Measurements from ENCODE around the gene ZNF678. TPM values are rescaled to one million over a fixed set of nuclear protein-coding genes. Genes with fewer than 3 reads are reported as not detected.

ZNF678 gene
- total and polyA plus RNA-seq, 7 experiments from 2014 or later = 3.2 to 8.3 (median 7.1) TPM

DNA sequence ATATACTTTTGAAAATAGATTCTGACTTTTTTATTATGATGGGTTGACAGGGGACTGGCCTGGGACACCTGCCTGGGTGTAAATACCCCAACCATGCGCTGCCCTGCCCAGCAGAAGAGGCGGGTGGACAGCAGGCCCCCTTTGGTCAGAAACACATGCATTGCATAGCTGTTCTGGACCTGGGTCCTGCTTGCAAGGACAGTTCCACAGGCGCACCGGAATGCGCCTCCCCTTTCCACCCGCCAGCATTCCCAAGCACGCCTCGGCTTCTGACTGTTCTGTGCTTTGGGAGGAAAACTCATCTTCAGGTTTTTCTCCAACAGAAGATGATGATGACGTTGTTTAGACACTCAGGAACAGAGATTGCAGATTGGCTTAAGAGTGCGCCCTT, 428 bp upstream of the ZNF678 start:
- Histone ChIP-seq H3K36me3 (ENCODE audit: control insufficient read depth in 2 of 3, insufficient read depth in 3 of 3, low read length in 3 of 3) (peaks cover 0 to 4% (median 0%) of the 10 kb centered on the region in 3 experiments), H3K27ac (ENCODE audit: low read depth, low read length) (peak overlapping the region; percentile 82), H3K9me3 (ENCODE audit: control insufficient read depth in 2 of 3, low read length in 3 of 3) (no peaks in the 10 kb centered on the region), H3K4me3 (ENCODE audit: low read length) (peak overlapping the region; percentile 88), H3K4me1 (ENCODE audit: control insufficient read depth in 2 of 2, insufficient read depth in 2 of 2, low read length in 2 of 2) (peaks cover 4 to 5% of the 10 kb centered on the region in 2 donors), H3K27me3 (ENCODE audit: control insufficient read depth in 2 of 2, insufficient read depth in 2 of 2, low read length in 2 of 2) (no peaks in the 10 kb centered on the region)
- Mint-ChIP-seq H3K27me3 (peaks cover 27 to 33% (median 31%) of the 10 kb centered on the region in 5 donors), H3K27ac (peak overlapping the region; percentile 71 to 95 (median 91)), H3K4me1 (peaks cover 11 to 51% (median 34%) of the 10 kb centered on the region in 7 donors), H3K9me3 (peaks cover 0 to 19% (median 4%) of the 10 kb centered on the region in 11 donors), H3K4me3 (peak overlapping the region; percentile 87 to 97 (median 94)), H3K36me3 (peaks cover 0 to 22% (median 4%) of the 10 kb centered on the region in 5 donors)
- POLR2A ChIA-PET = interaction anchor here (0.9 to 2.4 kb wide), 2 partner anchors 17 to 20 kb away, joined by 3 to 10 read pairs; no protein-coding TSS in a partner anchor
- no peak for ATAC-seq
- intact Hi-C loops (cut with micrococcal nuclease) = loop anchor here (1.0 to 10.0 kb wide), 6 partner anchors 21 to 623 kb away; partner anchors contain the start of genes COQ8A (in 1 of the 2), JMJD4 (in 1 of the 2) and SNAP47 (in 1 of the 2)
- CTCF ChIA-PET = interaction anchor here (0.7 to 1.1 kb wide), 3 partner anchors 20 to 1229 kb away, joined by 3 to 5 read pairs (median 3); no protein-coding TSS in a partner anchor
- DNase-seq = no peak

DNA sequence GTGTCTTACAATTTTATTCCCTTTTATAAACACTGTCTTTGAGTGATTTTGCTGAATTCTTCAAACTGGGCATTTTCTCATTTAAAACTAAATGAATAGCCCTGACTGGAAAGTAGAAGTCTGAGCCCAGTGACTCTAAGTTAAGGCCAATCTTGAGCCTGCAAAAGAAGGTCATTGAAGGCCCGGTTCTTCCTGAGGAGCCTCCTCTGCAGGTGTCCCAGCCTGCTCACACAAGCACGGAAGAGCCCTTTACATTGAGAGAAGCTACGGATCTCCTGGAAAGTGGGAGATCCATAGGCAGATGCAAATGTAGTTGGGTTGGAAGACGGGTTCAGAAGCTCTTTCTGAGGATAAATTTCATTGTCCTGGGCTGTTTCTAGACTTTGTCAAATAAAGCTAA, 3.9 kb downstream of the ZNF678 start:
- DNase-seq = no peak
- no peak overlapping the region for H3K27ac ChIP-seq (ENCODE audit: low read depth, low read length)
- Mint-ChIP-seq H3K27ac (no peak overlapping the region), H3K9me3 (peaks cover 0 to 10% (median 0%) of the 10 kb centered on the region in 11 donors), H3K27me3 (peaks cover under 1 to 4% (median 2%) of the 10 kb centered on the region in 5 donors), H3K4me3 (no peak overlapping the region), H3K4me1 (peaks cover 12 to 57% (median 44%) of the 10 kb centered on the region in 7 donors), H3K36me3 (peaks cover 4 to 28% (median 13%) of the 10 kb centered on the region in 5 donors)
- POLR2A ChIA-PET = no interaction called here
- CTCF ChIA-PET = no interaction called here
- no peak overlapping the region for H3K4me3 ChIP-seq (ENCODE audit: low read length)
- H3K36me3 ChIP-seq (ENCODE audit: control insufficient read depth in 2 of 3, insufficient read depth in 3 of 3, low read length in 3 of 3) = peaks cover 0 to 4% (median 0%) of the 10 kb centered on the region in 3 experiments
- no peaks in the 10 kb centered on the region for H3K9me3 ChIP-seq (ENCODE audit: control insufficient read depth in 2 of 3, low read length in 3 of 3)
- peaks cover 4 to 5% of the 10 kb centered on the region in 2 donors for H3K4me1 ChIP-seq (ENCODE audit: control insufficient read depth in 2 of 2, insufficient read depth in 2 of 2, low read length in 2 of 2)
- no peaks in the 10 kb centered on the region for H3K27me3 ChIP-seq (ENCODE audit: control insufficient read depth in 2 of 2, insufficient read depth in 2 of 2, low read length in 2 of 2)
- intact Hi-C loops (cut with micrococcal nuclease) = loop anchor here in 1 of 2 donors (10.0 kb wide), 1 partner anchor 198 kb away; no protein-coding TSS in a partner anchor
- no peak for ATAC-seq

DNA sequence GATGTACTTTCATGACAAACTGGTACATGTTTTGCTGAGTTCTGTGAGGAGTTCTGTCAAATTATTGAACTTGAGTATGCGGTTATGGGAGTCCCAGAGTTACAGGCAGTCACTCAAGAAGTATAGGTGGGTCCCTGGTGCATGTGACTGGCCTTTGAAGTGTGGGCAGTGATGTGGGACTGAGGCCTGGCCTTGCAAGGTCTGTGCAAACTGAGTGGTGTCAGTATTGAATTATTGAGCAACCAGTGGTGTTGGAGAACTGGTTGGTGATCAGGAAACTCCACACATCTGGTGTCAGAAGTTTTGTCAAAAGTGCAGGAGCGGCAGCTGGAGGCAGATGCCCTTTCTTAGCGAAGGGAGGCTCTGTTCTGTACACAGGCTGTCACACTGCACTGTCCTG, 5.2 kb downstream of the ZNF678 start:
- Mint-ChIP-seq H3K4me1 (peaks cover 9 to 59% (median 39%) of the 10 kb centered on the region in 7 donors), H3K27ac (no peak overlapping the region), H3K36me3 (peaks cover 8 to 37% (median 10%) of the 10 kb centered on the region in 5 donors), H3K4me3 (peak overlapping the region in 3 of 10 donors; percentile 16 to 51 (median 27)), H3K9me3 (peaks cover 0 to 9% (median 0%) of the 10 kb centered on the region in 11 donors), H3K27me3 (no peaks in the 10 kb centered on the region)
- Histone ChIP-seq H3K27ac (ENCODE audit: low read depth, low read length) (no peak overlapping the region), H3K4me3 (ENCODE audit: low read length) (no peak overlapping the region), H3K4me1 (ENCODE audit: control insufficient read depth in 2 of 2, insufficient read depth in 2 of 2, low read length in 2 of 2) (peaks cover 4 to 5% of the 10 kb centered on the region in 2 donors), H3K36me3 (ENCODE audit: control insufficient read depth in 2 of 3, insufficient read depth in 3 of 3, low read length in 3 of 3) (peaks cover 0 to 2% (median 0%) of the 10 kb centered on the region in 3 experiments), H3K27me3 (ENCODE audit: control insufficient read depth in 2 of 2, insufficient read depth in 2 of 2, low read length in 2 of 2) (no peaks in the 10 kb centered on the region), H3K9me3 (ENCODE audit: control insufficient read depth in 2 of 3, low read length in 3 of 3) (no peaks in the 10 kb centered on the region)
- ChIA-PET POLR2A (no interaction called here), CTCF (no interaction called here)
- intact Hi-C loops (cut with micrococcal nuclease) = loop anchor here in 1 of 2 donors (10.0 kb wide), 1 partner anchor 196 kb away; no protein-coding TSS in a partner anchor
- DNase-seq = no peak
- no peak for ATAC-seq

DNA sequence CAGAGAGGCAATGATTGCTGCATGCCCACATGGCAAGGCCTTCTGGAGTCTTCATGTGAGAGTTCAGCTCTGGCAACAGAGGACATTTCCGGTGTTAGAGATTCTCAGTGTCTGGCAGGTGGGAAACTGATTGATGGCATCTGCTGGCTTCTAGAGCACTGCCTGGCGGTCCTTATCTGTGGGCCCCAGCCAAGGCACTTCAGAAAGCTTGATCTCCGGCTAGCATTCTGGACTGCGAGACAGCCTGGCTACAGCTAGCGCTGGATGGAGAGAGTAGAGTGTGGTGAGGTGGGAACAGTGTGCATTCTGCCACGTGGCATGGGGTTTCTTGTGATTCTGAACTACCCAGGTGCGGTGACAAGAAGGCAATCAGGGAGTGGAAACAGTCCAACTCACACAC, 9.4 kb downstream of the ZNF678 start:
- ChIA-PET POLR2A (no interaction called here), CTCF (no interaction called here)
- ATAC-seq = no peak
- no peak for DNase-seq
- Histone ChIP-seq H3K27ac (ENCODE audit: low read depth, low read length) (no peak overlapping the region), H3K4me1 (ENCODE audit: control insufficient read depth in 2 of 2, insufficient read depth in 2 of 2, low read length in 2 of 2) (no peaks in the 10 kb centered on the region), H3K9me3 (ENCODE audit: control insufficient read depth in 2 of 3, low read length in 3 of 3) (no peaks in the 10 kb centered on the region), H3K27me3 (ENCODE audit: control insufficient read depth in 2 of 2, insufficient read depth in 2 of 2, low read length in 2 of 2) (no peaks in the 10 kb centered on the region), H3K4me3 (ENCODE audit: low read length) (no peak overlapping the region), H3K36me3 (ENCODE audit: control insufficient read depth in 2 of 3, insufficient read depth in 3 of 3, low read length in 3 of 3) (no peaks in the 10 kb centered on the region)
- intact Hi-C loops (cut with micrococcal nuclease) = no loop called here
- Mint-ChIP-seq H3K4me1 (peaks cover 0 to 62% (median 43%) of the 10 kb centered on the region in 7 donors), H3K4me3 (peak overlapping the region in 1 of 10 donors; percentile 25), H3K9me3 (peaks cover 9 to 42% (median 35%) of the 10 kb centered on the region in 11 donors), H3K36me3 (peaks cover 6 to 67% (median 34%) of the 10 kb centered on the region in 5 donors), H3K27me3 (no peaks in the 10 kb centered on the region), H3K27ac (no peak overlapping the region)

DNA sequence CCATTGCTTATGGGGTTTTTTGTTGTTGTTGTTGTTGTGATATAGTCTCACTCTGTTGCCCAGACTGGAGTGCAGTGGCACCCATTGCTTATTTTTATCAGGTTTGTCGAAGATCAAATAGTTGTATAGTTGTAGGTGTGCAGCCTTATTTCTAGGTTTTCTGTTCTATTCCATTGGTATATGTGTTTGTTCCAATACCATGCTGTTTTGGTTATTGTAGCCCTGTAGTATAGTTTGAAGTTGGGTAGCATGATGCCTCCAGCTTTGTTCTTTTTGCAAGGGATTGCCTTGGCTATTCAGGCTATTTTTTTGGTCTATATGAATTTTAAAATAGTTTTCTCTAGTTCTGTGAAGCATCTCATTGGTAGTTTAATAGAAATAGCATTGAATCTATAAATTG, 11.6 kb downstream of the ZNF678 start:
- ATAC-seq = no peak
- peaks cover 8 to 69% (median 45%) of the 10 kb centered on the region in 5 donors for H3K36me3 Mint-ChIP-seq

DNA sequence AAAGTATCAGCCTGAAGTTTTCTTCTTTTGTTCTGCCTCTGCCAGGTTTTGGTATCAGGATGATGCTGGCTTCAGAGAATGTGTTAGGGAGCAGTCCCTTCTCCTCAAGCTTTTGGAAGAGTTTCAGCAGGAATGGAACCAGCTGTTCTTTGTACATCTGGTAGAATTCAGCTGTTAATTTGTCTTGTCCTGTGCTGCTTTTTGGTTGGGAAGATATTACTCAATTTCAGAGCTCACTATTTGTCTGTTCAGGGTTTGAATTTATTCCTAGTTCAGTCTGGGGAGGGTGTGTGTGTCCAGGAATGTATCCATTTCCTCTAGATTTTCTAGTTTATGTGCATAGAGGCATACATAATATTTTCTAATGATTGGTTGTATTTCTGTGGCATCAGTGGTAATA, 12.8 kb downstream of the ZNF678 start:
- DNase-seq (no peak), ATAC-seq (no peak)
- Histone ChIP-seq H3K9me3 (ENCODE audit: control insufficient read depth in 2 of 3, low read length in 3 of 3) (no peaks in the 10 kb centered on the region), H3K4me1 (ENCODE audit: control insufficient read depth in 2 of 2, insufficient read depth in 2 of 2, low read length in 2 of 2) (no peaks in the 10 kb centered on the region), H3K27ac (ENCODE audit: low read depth, low read length) (no peak overlapping the region), H3K36me3 (ENCODE audit: control insufficient read depth in 2 of 3, insufficient read depth in 3 of 3, low read length in 3 of 3) (no peaks in the 10 kb centered on the region), H3K27me3 (ENCODE audit: control insufficient read depth in 2 of 2, insufficient read depth in 2 of 2, low read length in 2 of 2) (no peaks in the 10 kb centered on the region), H3K4me3 (ENCODE audit: low read length) (no peak overlapping the region)
- H3K9me3 Mint-ChIP-seq = peaks cover 12 to 59% (median 46%) of the 10 kb centered on the region in 11 donors
- POLR2A ChIA-PET = no interaction called here
- H3K36me3 Mint-ChIP-seq = peaks cover 8 to 71% (median 45%) of the 10 kb centered on the region in 5 donors
- no peak overlapping the region for H3K4me3 Mint-ChIP-seq
- H3K27ac Mint-ChIP-seq = no peak overlapping the region
- H3K4me1 Mint-ChIP-seq = peaks cover 0 to 58% (median 35%) of the 10 kb centered on the region in 7 donors
- intact Hi-C loops (cut with micrococcal nuclease) = no loop called here
- H3K27me3 Mint-ChIP-seq = no peaks in the 10 kb centered on the region
- CTCF ChIA-PET = no interaction called here

More for the DNA sequence above, 11.6 kb downstream of the ZNF678 start:
- no peaks in the 10 kb centered on the region for H3K27me3 ChIP-seq (ENCODE audit: control insufficient read depth in 2 of 2, insufficient read depth in 2 of 2, low read length in 2 of 2)
- no peaks in the 10 kb centered on the region for H3K36me3 ChIP-seq (ENCODE audit: control insufficient read depth in 2 of 3, insufficient read depth in 3 of 3, low read length in 3 of 3)
- H3K27ac ChIP-seq (ENCODE audit: low read depth, low read length) = no peak overlapping the region
- no peak for DNase-seq
- Mint-ChIP-seq H3K27me3 (no peaks in the 10 kb centered on the region), H3K4me1 (peaks cover 0 to 60% (median 38%) of the 10 kb centered on the region in 7 donors), H3K9me3 (peaks cover 12 to 55% (median 47%) of the 10 kb centered on the region in 11 donors), H3K27ac (no peak overlapping the region), H3K4me3 (no peak overlapping the region)
- POLR2A ChIA-PET = no interaction called here
- CTCF ChIA-PET = no interaction called here
- no peak overlapping the region for H3K4me3 ChIP-seq (ENCODE audit: low read length)
- H3K9me3 ChIP-seq (ENCODE audit: control insufficient read depth in 2 of 3, low read length in 3 of 3) = no peaks in the 10 kb centered on the region
- intact Hi-C loops (cut with micrococcal nuclease) = no loop called here
- no peaks in the 10 kb centered on the region for H3K4me1 ChIP-seq (ENCODE audit: control insufficient read depth in 2 of 2, insufficient read depth in 2 of 2, low read length in 2 of 2)

DNA sequence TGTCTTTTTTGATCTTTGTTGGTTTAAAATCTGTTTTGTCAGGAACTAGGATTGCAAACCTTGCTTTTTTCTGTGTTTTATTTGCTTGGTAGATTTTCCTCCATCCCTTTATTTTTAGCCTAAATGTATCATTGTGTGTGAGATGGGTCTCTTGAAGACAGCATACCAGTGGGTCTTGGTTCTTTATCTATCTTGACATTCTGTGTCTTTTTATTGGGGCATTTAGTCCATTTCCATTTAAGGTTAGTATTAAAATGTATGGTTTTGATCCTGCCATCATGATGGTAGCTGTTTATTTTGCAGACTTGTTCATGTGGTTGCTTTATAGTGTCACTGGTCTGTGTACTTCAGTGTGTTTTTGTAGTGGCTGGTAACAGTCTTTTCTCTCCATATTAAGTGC, 14.1 kb downstream of the ZNF678 start:
- no peaks in the 10 kb centered on the region for H3K27me3 ChIP-seq (ENCODE audit: control insufficient read depth in 2 of 2, insufficient read depth in 2 of 2, low read length in 2 of 2)
- Mint-ChIP-seq H3K27ac (no peak overlapping the region), H3K27me3 (no peaks in the 10 kb centered on the region), H3K4me3 (peak overlapping the region in 1 of 10 donors; percentile 6), H3K4me1 (peaks cover 0 to 58% (median 35%) of the 10 kb centered on the region in 7 donors), H3K9me3 (peaks cover 12 to 66% (median 45%) of the 10 kb centered on the region in 11 donors), H3K36me3 (peaks cover 8 to 67% (median 49%) of the 10 kb centered on the region in 5 donors)
- no peaks in the 10 kb centered on the region for H3K9me3 ChIP-seq (ENCODE audit: control insufficient read depth in 2 of 3, low read length in 3 of 3)
- no peak overlapping the region for H3K27ac ChIP-seq (ENCODE audit: low read depth, low read length)
- H3K36me3 ChIP-seq (ENCODE audit: control insufficient read depth in 2 of 3, insufficient read depth in 3 of 3, low read length in 3 of 3) = no peaks in the 10 kb centered on the region
- ChIA-PET CTCF (no interaction called here), POLR2A (no interaction called here)
- DNase-seq (no peak), ATAC-seq (no peak)
- intact Hi-C loops (cut with micrococcal nuclease) = no loop called here
- no peaks in the 10 kb centered on the region for H3K4me1 ChIP-seq (ENCODE audit: control insufficient read depth in 2 of 2, insufficient read depth in 2 of 2, low read length in 2 of 2)
- no peak overlapping the region for H3K4me3 ChIP-seq (ENCODE audit: low read length)
